Glutamatergic neuron (in vitro differentiated cells): Measurements from ENCODE around the gene ACOXL. TPM values are rescaled to one million over a fixed set of nuclear protein-coding genes. Genes with fewer than 3 reads are reported as not detected.

ENCODE experiments used
- DNase-seq: peaks from one replicate; pipeline ENCODE4 v3.0.0; 2022
- H3K27ac Mint-ChIP-seq: one replicate; pipeline ENCODE4 v1.8.0; 2020; ENCODE audit warnings: mild to moderate bottlenecking, mixed read lengths, inconsistent platforms; ENCODE audit not compliant: unreplicated experiment
- H3K27me3 Mint-ChIP-seq: one replicate; pipeline ENCODE4 v1.8.0; 2020; ENCODE audit warnings: mild to moderate bottlenecking, moderate library complexity, mixed read lengths, inconsistent platforms; ENCODE audit not compliant: unreplicated experiment
- H3K36me3 Mint-ChIP-seq: one replicate; pipeline ENCODE4 v1.8.0; 2020; ENCODE audit warnings: mild to moderate bottlenecking, mixed read lengths, inconsistent platforms; ENCODE audit not compliant: unreplicated experiment
- H3K4me1 Mint-ChIP-seq: one replicate; pipeline ENCODE4 v1.8.0; 2020; ENCODE audit warnings: mild to moderate bottlenecking, low read depth, mixed read lengths, inconsistent platforms; ENCODE audit not compliant: unreplicated experiment
- H3K4me3 Mint-ChIP-seq: one replicate; pipeline ENCODE4 v1.8.0; 2020; ENCODE audit warnings: mild to moderate bottlenecking, mixed read lengths, inconsistent platforms; ENCODE audit not compliant: unreplicated experiment
- H3K9me3 Mint-ChIP-seq: one replicate; pipeline ENCODE4 v1.8.0; 2020; ENCODE audit warnings: mild to moderate bottlenecking, moderate library complexity, mixed read lengths, inconsistent platforms; ENCODE audit not compliant: unreplicated experiment
- CTCF ChIP-seq: fragments of 200-600 bp; sonication (generic); IDR thresholded peaks from one replicate; pipeline ENCODE4 v1.5.0; 2021; ENCODE audit not compliant: partially characterized antibody, unreplicated experiment
- total RNA-seq: library from RNA; stranded (reverse); fragmentation: NEBNext Ultra II Directional; extraction: Animal tissue kit (Norgen Biotek cat#: 25700); gene quantifications from one replicate; pipeline ENCODE4 v1.2.1, GENCODE V29; 2021; ENCODE audit not compliant: unreplicated experiment

ACOXL gene
- total RNA-seq, 1 donor from 2014 or later, result 1.4 TPM

- Mint-ChIP-seq H3K36me3 (peaks cover 8% of the 10 kb centered on the region), H3K4me3 (no peak overlapping the region)
These were observed 96.0 kb downstream of the ACOXL start for GRCh38 chr2:110828330-110828729.

GRCh38 chr2:110829413-110830146, 97.2 kb downstream of the ACOXL start:
- Mint-ChIP-seq H3K4me3 (no peak overlapping the region), H3K36me3 (peaks cover 2% of the 10 kb centered on the region), H3K4me1 (no peaks in the 10 kb centered on the region), H3K9me3 (peaks cover 2% of the 10 kb centered on the region), H3K27ac (no peak overlapping the region), H3K27me3 (no peaks in the 10 kb centered on the region)
- TF ChIP-seq CTCF, result no peak
- no peak for DNase-seq

More at GRCh38 chr2:110828330-110828729, 96.0 kb downstream of the ACOXL start:
- peaks cover 2% of the 10 kb centered on the region for H3K9me3 Mint-ChIP-seq
- H3K4me1 Mint-ChIP-seq, result no peaks in the 10 kb centered on the region
- no peaks in the 10 kb centered on the region for H3K27me3 Mint-ChIP-seq
- DNase-seq, result no peak
- no peak overlapping the region for H3K27ac Mint-ChIP-seq
- no peak for TF ChIP-seq CTCF

- Mint-ChIP-seq H3K4me3 (no peak overlapping the region), H3K4me1 (peaks cover 3% of the 10 kb centered on the region)
These were observed 100.4 kb downstream of the ACOXL start for GRCh38 chr2:110832740-110833139.

GRCh38 chr2:110834134-110834827, 101.9 kb downstream of the ACOXL start:
- no peak for DNase-seq
- Mint-ChIP-seq H3K36me3 (no peaks in the 10 kb centered on the region), H3K27me3 (no peaks in the 10 kb centered on the region), H3K9me3 (no peaks in the 10 kb centered on the region), H3K27ac (no peak overlapping the region), H3K4me3 (no peak overlapping the region), H3K4me1 (peaks cover 3% of the 10 kb centered on the region)
- no peak for TF ChIP-seq CTCF

More at GRCh38 chr2:110832740-110833139, 100.4 kb downstream of the ACOXL start:
- no peak for DNase-seq
- Mint-ChIP-seq H3K9me3 (no peaks in the 10 kb centered on the region), H3K27ac (no peak overlapping the region), H3K27me3 (no peaks in the 10 kb centered on the region), H3K36me3 (no peaks in the 10 kb centered on the region)
- TF ChIP-seq CTCF, result no peak

- Mint-ChIP-seq H3K27me3 (no peaks in the 10 kb centered on the region), H3K36me3 (no peaks in the 10 kb centered on the region), H3K4me3 (no peak overlapping the region), H3K4me1 (peaks cover 3% of the 10 kb centered on the region), H3K9me3 (no peaks in the 10 kb centered on the region), H3K27ac (no peak overlapping the region)
- TF ChIP-seq CTCF, result no peak
- no peak for DNase-seq
These were observed 104.3 kb downstream of the ACOXL start for GRCh38 chr2:110836671-110837070.
